ENCODE measurements around the gene CELF4.

GRCh38 chr18:37604032-37604431 lies 38.4 kb upstream of the CELF4 start:
- TF ChIP-seq POLR2AphosphoS5 (IDR thresholded peaks at IDR 0.05; ENCODE audit: borderline replicate concordance, low read depth, low read length) (no peak), EZH2 (IDR thresholded peaks at IDR 0.05) (no peak)

Measured in SK-N-MC (cell line).